SIG-M5 treated with dmso at 0.1 percent for 504 hours (cell line): ENCODE results near the gene FAIM.
"Not testable (repeated sequence)": the region's sequence is repeated elsewhere in the genome, so short reads cannot be mapped to it uniquely, and the experiment has no call there.

ENCODE experiments used
- DNase-seq: peaks from one replicate; lab custom pipeline; 2025; ENCODE audit not compliant: unreplicated experiment; lab: John Stamatoyannopoulos, UW

FAIM gene

DNA sequence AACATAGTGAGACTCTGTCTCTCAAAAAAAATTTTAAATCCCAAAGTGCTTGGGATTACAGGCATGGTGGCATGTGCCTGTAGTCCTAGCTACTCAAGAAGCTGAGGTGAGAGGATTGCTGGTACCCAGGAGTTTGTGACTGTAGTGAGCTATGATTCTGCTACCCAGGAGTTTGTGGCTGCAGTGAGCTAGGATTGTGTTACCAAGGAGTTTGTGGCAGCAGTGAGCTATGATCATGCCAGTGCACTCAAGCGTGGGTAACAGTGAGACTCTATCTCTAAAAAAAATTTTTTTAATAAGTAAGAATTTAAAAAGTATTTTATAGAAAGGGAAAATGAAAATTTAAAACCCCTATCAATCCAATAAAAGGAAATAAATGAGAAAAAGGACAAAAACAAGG lies 69.5 kb downstream of the FAIM start:
- DNase-seq: no peak

DNA sequence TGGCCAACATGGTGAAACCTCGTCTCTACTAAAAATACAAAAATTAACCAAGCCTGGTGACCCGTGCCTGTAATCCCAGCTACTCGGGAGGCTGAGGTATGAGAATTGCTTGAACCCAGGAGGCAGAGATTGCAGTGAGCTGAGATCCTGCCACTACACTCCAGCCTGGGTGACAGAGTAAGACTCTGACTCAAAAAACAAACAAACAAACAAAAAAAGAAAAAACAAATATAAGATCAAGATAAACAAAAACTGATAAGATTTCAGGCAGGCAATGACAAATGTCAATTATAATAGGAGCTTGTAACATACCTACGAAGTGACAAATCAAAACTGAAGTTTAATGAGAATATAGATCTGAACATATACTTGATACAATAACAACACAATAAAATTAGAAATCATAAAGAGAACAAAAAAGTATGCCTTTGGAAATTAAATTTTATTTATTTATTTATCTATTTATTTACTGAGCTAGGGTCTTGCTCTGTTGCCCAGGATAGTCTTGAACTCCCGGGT lies 70.4 kb downstream of the FAIM start:
- DNase-seq: no peak

DNA sequence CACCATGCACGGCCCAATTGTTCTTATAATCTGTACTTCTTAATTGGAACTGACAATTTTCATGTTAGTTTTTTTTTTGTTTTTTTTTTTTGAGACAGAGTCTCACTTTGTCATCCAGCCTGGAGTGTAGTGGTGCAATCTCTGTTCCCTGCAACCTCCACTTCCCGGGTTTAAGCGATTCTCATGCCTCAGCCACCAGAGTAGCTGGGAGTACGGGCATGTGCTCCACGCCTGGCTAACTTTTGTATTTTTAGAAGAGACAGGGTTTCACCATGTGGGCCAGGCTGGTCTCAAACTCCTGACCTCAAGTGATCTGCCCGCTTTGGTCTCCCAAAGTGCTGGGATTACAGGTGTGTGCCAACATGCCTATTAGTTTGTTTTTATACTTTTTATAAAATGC lies 72.4 kb downstream of the FAIM start:
- not testable (repeated sequence) for DNase-seq

DNA sequence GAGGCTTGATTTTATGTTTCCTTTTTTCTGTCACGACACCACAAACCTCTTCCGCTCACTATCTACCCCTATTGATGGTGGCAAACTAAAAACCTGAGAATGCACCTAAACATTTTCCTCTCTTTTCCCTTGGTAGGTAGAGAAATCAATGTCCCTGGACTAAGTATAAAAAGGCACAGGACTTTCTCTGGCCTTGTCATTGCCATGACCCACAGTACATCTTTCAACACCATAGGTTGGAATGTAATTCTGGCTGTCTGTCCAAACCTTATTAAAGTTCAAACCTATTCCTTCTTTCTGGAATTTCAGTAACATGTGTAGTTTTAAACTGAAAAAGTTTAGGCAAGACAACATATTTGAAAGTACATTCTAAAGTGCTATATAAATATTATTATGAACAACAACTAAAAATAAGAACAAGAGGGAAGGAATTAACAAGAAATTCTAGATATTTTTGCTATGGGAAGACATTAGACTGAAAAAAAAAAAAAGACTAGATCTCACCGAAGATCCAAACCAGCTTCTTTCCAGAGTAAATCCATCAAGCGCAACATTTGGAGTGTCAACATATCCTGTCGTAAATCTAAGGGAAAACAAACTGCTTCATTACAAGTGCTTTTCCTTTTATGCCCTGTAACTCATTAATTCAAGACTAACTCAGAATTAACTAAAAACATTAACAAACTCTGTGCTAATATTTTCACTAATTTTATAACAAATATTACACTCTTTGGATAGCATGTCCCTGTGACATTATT lies 73.1 kb downstream of the FAIM start:
- no peak for DNase-seq

DNA sequence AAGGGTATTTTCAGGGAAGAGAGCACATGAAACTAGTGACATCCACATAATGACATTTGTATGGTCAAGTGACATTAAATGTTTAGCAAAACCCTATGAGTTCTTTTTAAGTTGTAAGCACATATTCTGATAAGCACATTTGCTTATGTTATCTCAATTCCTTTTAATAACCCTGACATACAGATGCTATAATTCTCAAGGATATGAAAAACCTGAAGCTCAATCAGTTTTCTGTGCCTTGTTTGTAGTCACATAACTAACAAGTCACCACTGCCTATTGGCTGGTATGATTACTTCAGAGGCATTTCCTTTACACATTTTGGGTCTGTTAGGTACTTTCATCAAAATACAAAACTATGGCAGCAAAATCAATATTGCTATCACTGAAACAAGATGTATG lies 74.1 kb downstream of the FAIM start:
- no peak for DNase-seq
